CD4-positive, alpha-beta T cell (primary cell): ENCODE results near the gene PIAS2. TPM values are rescaled to one million over a fixed set of nuclear protein-coding genes. Genes with fewer than 3 reads are reported as not detected.
A peak's percentile ranks its signal among the peaks of the same experiment; 100 is the strongest.

ENCODE experiments used
- ATAC-seq: fragments of 200-7000 bp; cut with Tn5 transposase; one replicate; pipeline ENCODE4 v1.10.0; 2022; ENCODE audit warnings: mild to moderate bottlenecking; ENCODE audit not compliant: poor library complexity
- CTCF ChIA-PET: fragments of 350-600 bp; sonication (Branson Sonifier 250); formaldehyde crosslinking; loops from one replicate; lab custom pipeline; 2021; ENCODE audit warnings: antibody characterized with exemption, inconsistent platforms; lab: Charles Lee
- POLR2A ChIA-PET: fragments of 350-600 bp; sonication (Branson Sonifier 250); formaldehyde crosslinking; loops from one replicate; lab custom pipeline; 2021; ENCODE audit warnings: antibody characterized with exemption, inconsistent platforms; lab: Charles Lee
- DNase-seq, 14 experiments: peaks; one replicate each; pipeline ENCODE4 v3.0.0-alpha.2; 2013 to 2020; ENCODE audit warnings: mixed read lengths in 2 of 14
- H3K27ac ChIP-seq, 2 donors: one replicate each; pipeline versions ENCODE4 v1.5.1 to v1.7.0; 2013; ENCODE audit warnings: low read length in 2 of 2, low read depth in 1 of 2, mild to moderate bottlenecking in 1 of 2
- H3K27me3 ChIP-seq, 2 experiments: 1 replicate in 1 of 2; 2 replicates in 1 of 2; pipeline versions ENCODE4 v1.6.1 to v1.7.0; 2013; ENCODE audit warnings: low read length in 2 of 2, control low read depth in 1 of 2, mild to moderate bottlenecking in 1 of 2, moderate library complexity in 1 of 2; ENCODE audit not compliant: insufficient read depth in 2 of 2, control insufficient read depth in 1 of 2
- H3K36me3 ChIP-seq: one replicate; pipeline ENCODE4 v1.6.1; 2013; ENCODE audit warnings: low read length, control low read depth; ENCODE audit not compliant: insufficient read depth
- H3K4me1 ChIP-seq: one replicate; pipeline ENCODE4 v1.6.1; 2013; ENCODE audit warnings: low read length, control low read depth; ENCODE audit not compliant: insufficient read depth
- H3K4me3 ChIP-seq: one replicate; pipeline ENCODE4 v1.5.1; 2013; ENCODE audit warnings: mild to moderate bottlenecking, low read length, moderate library complexity
- H3K9me3 ChIP-seq, 2 experiments: 1 replicate in 1 of 2; 2 replicates in 1 of 2; pipeline versions ENCODE4 v1.6.1 to v1.7.0; 2013; ENCODE audit warnings: low read length in 2 of 2, mild to moderate bottlenecking in 2 of 2, control low read depth in 1 of 2, moderate library complexity in 1 of 2; ENCODE audit not compliant: control insufficient read depth in 1 of 2, insufficient read depth in 1 of 2
- H3K27ac Mint-ChIP-seq: one replicate; pipeline ENCODE4 v1.8.0; 2020; ENCODE audit warnings: mixed read lengths
- H3K27me3 Mint-ChIP-seq: one replicate; pipeline ENCODE4 v1.8.0; 2021; ENCODE audit warnings: mixed read lengths
- H3K36me3 Mint-ChIP-seq: one replicate; pipeline ENCODE4 v1.8.0; 2021; ENCODE audit warnings: low read depth, mixed read lengths
- H3K4me1 Mint-ChIP-seq: one replicate; pipeline ENCODE4 v1.8.0; 2021; ENCODE audit warnings: low read depth, mixed read lengths
- H3K4me3 Mint-ChIP-seq: one replicate; pipeline ENCODE4 v1.8.0; 2020; ENCODE audit warnings: mild to moderate bottlenecking, mixed read lengths
- H3K9me3 Mint-ChIP-seq: one replicate; pipeline ENCODE4 v1.8.0; 2020; ENCODE audit warnings: mixed read lengths
- intact Hi-C, 2 experiments: fragments of 100-400 bp; cut with DNase I in 1 of 2; cut with micrococcal nuclease in 1 of 2; formaldehyde crosslinking; loops; one replicate each; pipeline versions ENCODE4 v1.15.1 to v1.9.0; 2023 to 2025; cut with DNase I, micrococcal nuclease
- total RNA-seq, 174 experiments: library from RNA in 2 of 174; stranded (reverse) in 2 of 174; gene quantifications; one replicate each; pipeline ENCODE4 v1.2.3 and lab custom pipeline; 2021 to 2026
- TF ChIP-seq, protein P1 (sequence below): fragments of 200-600 bp; IDR thresholded peaks from one replicate; pipeline ENCODE4 v1.8.0; 2022; ENCODE audit warnings: antibody characterized with exemption, mild to moderate bottlenecking

Gene PIAS2
- total RNA-seq, 2 experiments from 2014 or later, result 32.0 to 36.3 TPM

DNA sequence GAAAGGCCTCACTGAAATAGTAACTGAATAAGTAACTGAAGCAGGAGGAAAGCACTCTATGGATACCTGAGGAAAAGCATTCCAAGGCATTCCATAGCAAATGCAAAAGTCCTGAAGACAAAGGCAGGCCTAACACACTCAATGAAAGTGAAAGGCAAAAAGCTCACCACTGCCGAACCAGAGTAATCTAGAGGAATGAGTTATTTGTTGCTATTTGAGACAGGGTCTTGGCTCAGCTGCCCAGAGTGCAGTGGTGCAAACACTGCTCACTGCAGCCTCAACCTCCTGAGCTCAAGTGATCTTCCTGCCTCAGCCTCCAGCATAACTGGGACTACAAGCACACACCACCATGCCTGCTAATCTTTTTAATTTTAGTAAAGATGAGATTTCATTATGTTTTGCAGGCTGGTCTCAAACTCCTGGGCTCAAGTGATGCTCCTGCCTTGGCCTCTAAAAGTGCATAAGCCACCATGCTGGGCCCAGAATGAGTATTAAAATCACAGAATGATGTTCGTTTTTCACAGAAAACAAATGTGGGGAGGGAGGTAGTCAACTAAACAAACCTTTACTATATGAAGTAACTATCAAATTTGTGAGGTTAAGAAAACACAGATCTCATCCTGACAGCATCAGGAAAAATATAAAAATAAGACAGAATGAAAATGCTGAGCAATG is 17.9 kb downstream of the PIAS2 start:
- Histone ChIP-seq H3K36me3 (no peaks in the 10 kb centered on the region), H3K4me3 (no peak overlapping the region), H3K27ac (no peak overlapping the region), H3K9me3 (no peaks in the 10 kb centered on the region), H3K27me3 (no peaks in the 10 kb centered on the region), H3K4me1 (no peaks in the 10 kb centered on the region)
- no peak overlapping the region for H3K4me3 Mint-ChIP-seq
- intact Hi-C loops, result no loop called here
- ATAC-seq (no peak), DNase-seq (no peak)
- H3K4me1 Mint-ChIP-seq, result peaks cover 31% of the 10 kb centered on the region
- CTCF ChIA-PET, result no interaction called here
- TF ChIP-seq, protein P1, sequence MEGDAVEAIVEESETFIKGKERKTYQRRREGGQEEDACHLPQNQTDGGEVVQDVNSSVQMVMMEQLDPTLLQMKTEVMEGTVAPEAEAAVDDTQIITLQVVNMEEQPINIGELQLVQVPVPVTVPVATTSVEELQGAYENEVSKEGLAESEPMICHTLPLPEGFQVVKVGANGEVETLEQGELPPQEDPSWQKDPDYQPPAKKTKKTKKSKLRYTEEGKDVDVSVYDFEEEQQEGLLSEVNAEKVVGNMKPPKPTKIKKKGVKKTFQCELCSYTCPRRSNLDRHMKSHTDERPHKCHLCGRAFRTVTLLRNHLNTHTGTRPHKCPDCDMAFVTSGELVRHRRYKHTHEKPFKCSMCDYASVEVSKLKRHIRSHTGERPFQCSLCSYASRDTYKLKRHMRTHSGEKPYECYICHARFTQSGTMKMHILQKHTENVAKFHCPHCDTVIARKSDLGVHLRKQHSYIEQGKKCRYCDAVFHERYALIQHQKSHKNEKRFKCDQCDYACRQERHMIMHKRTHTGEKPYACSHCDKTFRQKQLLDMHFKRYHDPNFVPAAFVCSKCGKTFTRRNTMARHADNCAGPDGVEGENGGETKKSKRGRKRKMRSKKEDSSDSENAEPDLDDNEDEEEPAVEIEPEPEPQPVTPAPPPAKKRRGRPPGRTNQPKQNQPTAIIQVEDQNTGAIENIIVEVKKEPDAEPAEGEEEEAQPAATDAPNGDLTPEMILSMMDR, result no peak
- H3K36me3 Mint-ChIP-seq, result peaks cover 72% of the 10 kb centered on the region
- H3K27me3 Mint-ChIP-seq, result no peaks in the 10 kb centered on the region
- POLR2A ChIA-PET, result no interaction called here
- no peaks in the 10 kb centered on the region for H3K9me3 Mint-ChIP-seq
- H3K27ac Mint-ChIP-seq, result no peak overlapping the region

DNA sequence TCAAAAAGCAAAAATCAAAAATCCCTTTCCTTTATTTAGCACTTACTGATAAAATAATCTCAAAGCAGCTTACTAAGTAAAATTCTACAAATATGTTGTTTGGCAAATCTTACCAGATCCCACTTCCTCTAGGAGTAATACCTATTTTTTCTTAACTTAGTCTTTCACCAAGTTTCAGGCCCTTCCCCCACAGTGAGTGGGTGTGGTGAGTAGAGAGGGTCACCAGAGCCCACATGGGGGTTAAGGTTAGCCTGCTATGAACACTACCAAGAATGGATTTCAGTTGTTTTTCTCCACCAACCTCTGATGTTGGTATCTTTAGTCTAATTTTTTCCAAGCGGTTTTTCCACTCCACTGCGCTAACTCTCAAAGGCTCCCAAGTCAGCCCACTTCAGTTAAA is 23.2 kb downstream of the PIAS2 start:
- H3K4me3 ChIP-seq, result no peak overlapping the region
- ATAC-seq, result no peak
- TF ChIP-seq, protein P1, result no peak
- Mint-ChIP-seq H3K9me3 (peaks cover 5% of the 10 kb centered on the region), H3K27ac (no peak overlapping the region), H3K4me3 (no peak overlapping the region), H3K27me3 (no peaks in the 10 kb centered on the region), H3K36me3 (peaks cover 83% of the 10 kb centered on the region), H3K4me1 (peaks cover 60% of the 10 kb centered on the region)
- no peak for DNase-seq
- H3K27me3 ChIP-seq, result no peaks in the 10 kb centered on the region
- H3K4me1 ChIP-seq, result no peaks in the 10 kb centered on the region
- intact Hi-C loops, result no loop called here
- ChIA-PET CTCF (interaction anchor here (1.4 kb wide), 1 partner anchor 24 kb away, joined by 3 read pairs; no protein-coding TSS in a partner anchor), POLR2A (no interaction called here)
- H3K9me3 ChIP-seq, result peaks cover 0 to 5% of the 10 kb centered on the region in 2 experiments
- peaks cover 13% of the 10 kb centered on the region for H3K36me3 ChIP-seq
- no peak overlapping the region for H3K27ac ChIP-seq

DNA sequence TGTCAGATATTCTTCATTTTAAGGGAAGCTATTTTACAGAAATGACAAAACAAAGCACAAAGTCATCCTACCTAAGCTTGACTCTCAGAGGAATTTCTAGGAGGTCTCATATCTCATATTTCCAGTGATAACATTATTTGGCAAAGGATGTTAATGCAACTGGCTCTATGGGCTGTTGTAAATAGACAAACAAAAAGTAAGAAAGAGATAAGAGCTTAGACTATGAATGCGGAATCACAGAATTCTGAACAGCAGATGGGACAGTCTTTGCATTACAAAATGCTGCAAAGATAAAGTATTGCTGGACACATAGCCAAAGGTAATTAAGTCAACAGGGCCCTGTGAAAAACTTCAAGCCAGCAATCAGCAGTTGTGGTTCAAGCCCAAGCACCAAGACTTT is 23.9 kb downstream of the PIAS2 start:
- no peak overlapping the region for H3K4me3 ChIP-seq
- no peaks in the 10 kb centered on the region for H3K27me3 ChIP-seq
- Mint-ChIP-seq H3K36me3 (peaks cover 90% of the 10 kb centered on the region), H3K4me1 (peaks cover 59% of the 10 kb centered on the region), H3K9me3 (peaks cover 7% of the 10 kb centered on the region), H3K27me3 (no peaks in the 10 kb centered on the region), H3K27ac (no peak overlapping the region), H3K4me3 (peak overlapping the region; percentile 16)
- H3K27ac ChIP-seq, result no peak overlapping the region
- peaks cover 5 to 13% of the 10 kb centered on the region in 2 experiments for H3K9me3 ChIP-seq
- peaks cover 19% of the 10 kb centered on the region for H3K36me3 ChIP-seq
- no peaks in the 10 kb centered on the region for H3K4me1 ChIP-seq
- TF ChIP-seq, protein P1, result no peak
- intact Hi-C loops, result no loop called here
- no peak for DNase-seq
- ATAC-seq, result no peak
- CTCF ChIA-PET, result interaction anchor here (1.4 kb wide), 1 partner anchor 25 kb away, joined by 3 read pairs; no protein-coding TSS in a partner anchor
- POLR2A ChIA-PET, result no interaction called here
